ENCODE results near the gene SLC9A6.
A peak's percentile ranks its signal among the peaks of the same experiment; 100 is the strongest.

Gene SLC9A6

DNA sequence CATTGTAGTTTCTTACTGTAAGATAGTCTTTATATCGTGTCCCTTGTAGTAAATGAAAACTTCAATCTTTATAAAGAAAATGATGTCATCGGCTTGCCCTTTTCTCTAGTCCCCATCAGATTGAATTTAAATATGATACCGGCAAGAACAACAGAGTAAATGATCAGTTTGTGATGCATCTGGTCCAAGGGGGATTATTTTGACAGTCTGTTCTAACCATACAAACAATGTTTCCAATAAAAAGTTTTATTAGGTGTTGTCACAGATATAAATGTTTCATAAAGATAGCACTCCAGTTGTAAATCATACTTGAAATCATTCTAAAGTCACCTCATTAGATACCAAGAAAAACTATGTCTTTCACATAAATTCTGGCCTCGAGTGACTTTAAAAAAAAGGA is 72.3 kb downstream of the SLC9A6 start:
- TF ChIP-seq, protein P1, sequence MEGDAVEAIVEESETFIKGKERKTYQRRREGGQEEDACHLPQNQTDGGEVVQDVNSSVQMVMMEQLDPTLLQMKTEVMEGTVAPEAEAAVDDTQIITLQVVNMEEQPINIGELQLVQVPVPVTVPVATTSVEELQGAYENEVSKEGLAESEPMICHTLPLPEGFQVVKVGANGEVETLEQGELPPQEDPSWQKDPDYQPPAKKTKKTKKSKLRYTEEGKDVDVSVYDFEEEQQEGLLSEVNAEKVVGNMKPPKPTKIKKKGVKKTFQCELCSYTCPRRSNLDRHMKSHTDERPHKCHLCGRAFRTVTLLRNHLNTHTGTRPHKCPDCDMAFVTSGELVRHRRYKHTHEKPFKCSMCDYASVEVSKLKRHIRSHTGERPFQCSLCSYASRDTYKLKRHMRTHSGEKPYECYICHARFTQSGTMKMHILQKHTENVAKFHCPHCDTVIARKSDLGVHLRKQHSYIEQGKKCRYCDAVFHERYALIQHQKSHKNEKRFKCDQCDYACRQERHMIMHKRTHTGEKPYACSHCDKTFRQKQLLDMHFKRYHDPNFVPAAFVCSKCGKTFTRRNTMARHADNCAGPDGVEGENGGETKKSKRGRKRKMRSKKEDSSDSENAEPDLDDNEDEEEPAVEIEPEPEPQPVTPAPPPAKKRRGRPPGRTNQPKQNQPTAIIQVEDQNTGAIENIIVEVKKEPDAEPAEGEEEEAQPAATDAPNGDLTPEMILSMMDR (conservative IDR thresholded peaks at IDR 0.05; ENCODE audit: low read depth, low read length), result no peak
- no peak overlapping the region for H3K4me3 ChIP-seq (ENCODE audit: low read depth, low read length)
- no peak for DNase-seq (ENCODE audit: low read depth)

GRCh38 chrX:136059350-136059749 is 74.1 kb downstream of the SLC9A6 start:
- no peak for DNase-seq (ENCODE audit: low read depth)
- no peak overlapping the region for H3K4me3 ChIP-seq (ENCODE audit: low read depth, low read length)
- TF ChIP-seq, protein P1 (conservative IDR thresholded peaks at IDR 0.05; ENCODE audit: low read depth, low read length), result no peak

DNA sequence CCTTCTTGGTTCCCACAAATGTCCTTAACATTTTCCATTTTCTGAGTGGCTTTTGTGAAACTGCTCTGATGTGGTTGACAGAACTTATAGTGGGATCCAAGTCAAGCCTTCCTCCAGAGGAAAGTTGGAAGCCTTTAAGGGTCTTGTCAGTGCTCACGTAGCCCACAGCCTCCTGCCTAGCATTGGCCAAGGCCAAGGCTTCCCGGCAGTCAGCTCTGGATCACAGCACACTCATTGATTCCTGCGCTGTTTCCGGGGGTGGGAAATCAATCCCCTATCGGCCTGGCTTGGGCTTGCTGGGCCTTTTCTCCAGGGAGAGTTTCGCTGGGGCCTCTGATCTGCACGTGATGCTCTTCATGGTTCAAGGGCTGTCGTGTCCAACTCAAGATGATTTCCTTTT is 76.1 kb downstream of the SLC9A6 start:
- TF ChIP-seq, protein P1 (conservative IDR thresholded peaks at IDR 0.05; ENCODE audit: low read depth, low read length), result no peak
- no peak overlapping the region for H3K4me3 ChIP-seq (ENCODE audit: low read depth, low read length)
- no peak for DNase-seq (ENCODE audit: low read depth)

- no peak overlapping the region for H3K4me3 ChIP-seq (ENCODE audit: low read depth, low read length)
- no peak for DNase-seq (ENCODE audit: low read depth)
- TF ChIP-seq, protein P1 (conservative IDR thresholded peaks at IDR 0.05; ENCODE audit: low read depth, low read length), result no peak
These were observed 76.5 kb downstream of the SLC9A6 start for GRCh38 chrX:136061696-136062095.

- H3K4me3 ChIP-seq (ENCODE audit: low read depth, low read length), result no peak overlapping the region
- TF ChIP-seq, protein P1 (conservative IDR thresholded peaks at IDR 0.05; ENCODE audit: low read depth, low read length), result no peak
- peak; percentile 87 for DNase-seq (ENCODE audit: low read depth)
These were observed 78.3 kb downstream of the SLC9A6 start for GRCh38 chrX:136063340-136064079.

GRCh38 chrX:136064661-136065043 is 79.4 kb downstream of the SLC9A6 start:
- no peak overlapping the region for H3K4me3 ChIP-seq (ENCODE audit: low read depth, low read length)
- TF ChIP-seq, protein P1 (conservative IDR thresholded peaks at IDR 0.05; ENCODE audit: low read depth, low read length), result no peak
- peak; percentile 42 for DNase-seq (ENCODE audit: low read depth)

DNA sequence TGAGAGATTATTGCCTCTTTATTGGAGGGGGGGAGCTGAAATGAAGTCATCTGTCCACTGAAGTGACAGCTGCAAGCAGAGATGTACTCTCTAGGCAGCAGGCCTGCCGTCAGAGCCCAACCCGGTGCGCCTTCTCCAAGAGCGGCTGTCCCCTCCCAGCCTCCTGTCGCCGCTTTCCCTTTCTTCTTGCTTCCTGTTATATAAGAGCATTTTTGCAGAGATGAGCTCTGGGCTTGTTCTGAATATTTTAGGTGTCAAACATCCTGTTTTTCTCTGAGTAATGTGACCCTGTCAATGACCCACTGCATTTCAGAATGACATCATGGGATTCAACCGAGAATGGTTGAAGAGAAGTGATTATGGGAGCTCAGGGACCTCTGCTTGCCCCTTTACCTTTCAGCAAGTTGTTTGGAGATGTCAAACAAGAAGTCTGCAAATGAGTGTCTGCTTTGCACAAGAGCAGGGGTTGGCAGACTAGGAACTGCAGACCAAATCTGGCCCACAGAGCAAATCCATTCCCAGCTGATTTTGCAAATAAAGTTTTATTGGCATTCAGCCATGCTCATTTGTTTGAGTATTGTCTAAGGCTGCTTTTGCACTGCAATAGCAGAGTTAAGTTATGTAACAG is 79.9 kb downstream of the SLC9A6 start:
- DNase-seq (ENCODE audit: low read depth), result peak; percentile 93
- TF ChIP-seq, protein P1 (conservative IDR thresholded peaks at IDR 0.05; ENCODE audit: low read depth, low read length), result no peak
- H3K4me3 ChIP-seq (ENCODE audit: low read depth, low read length), result no peak overlapping the region

Measured in choroid plexus epithelial cell (primary cell).